Vagina (tissue), 2 donors: ENCODE data around the gene PABPC5. TPM values are rescaled to one million over a fixed set of nuclear protein-coding genes. Genes with fewer than 3 reads are reported as not detected.
A peak's percentile ranks its signal among the peaks of the same experiment; 100 is the strongest.

ENCODE experiments used
- DNase-seq, 2 donors: peaks; one replicate each; pipeline ENCODE4 v3.0.0-alpha.2; 2017; ENCODE audit errors: extremely low spot score in 2 of 2
- H3K27ac ChIP-seq: fragments of 200-600 bp; sonication (generic); one replicate; pipeline ENCODE4 v1.5.1; 2019
- H3K27me3 ChIP-seq: fragments of 200-600 bp; sonication (generic); one replicate; pipeline ENCODE4 v1.5.1; 2019
- H3K36me3 ChIP-seq, 2 donors: fragments of 200-600 bp; sonication (generic); one replicate each; pipeline ENCODE4 v1.5.1; 2017 to 2019
- H3K4me1 ChIP-seq: fragments of 200-600 bp; sonication (generic); one replicate; pipeline ENCODE4 v1.5.1; 2019
- H3K4me3 ChIP-seq, 2 donors: fragments of 200-600 bp; sonication (generic); 1 replicate in 1 of 2; 2 replicates in 1 of 2; pipeline ENCODE4 v1.5.1; 2016 to 2019
- H3K9me3 ChIP-seq: fragments of 200-600 bp; sonication (generic); one replicate; pipeline ENCODE4 v1.5.1; 2019
- POLR2A ChIP-seq, 2 donors: fragments of 450-650 bp; IDR thresholded peaks; one replicate each; pipeline ENCODE4 v1.6.1; 2017; ENCODE audit warnings: antibody characterized with exemption in 2 of 2, mild to moderate bottlenecking in 2 of 2, moderate library complexity in 2 of 2
- POLR2AphosphoS5 ChIP-seq, 2 donors: sonication (generic); formaldehyde crosslinking; IDR thresholded peaks; one replicate each; pipeline ENCODE4 v1.9.0; 2017; ENCODE audit warnings: antibody characterized with exemption in 2 of 2, mild to moderate bottlenecking in 2 of 2, low read depth in 1 of 2; ENCODE audit not compliant: insufficient read depth in 1 of 2
- intact Hi-C: fragments of 100-400 bp; cut with DNase I; formaldehyde crosslinking; loops from one replicate; pipeline ENCODE4 v1.15.1; 2023
- small RNA-seq: library from RNA; depleted of rRNA; stranded (forward); fragments of <200 nt; gene quantifications from one replicate; pipeline ENCODE3, GENCODE V24; 2016
- total RNA-seq: library from RNA; depleted of rRNA; stranded (reverse); fragments of >200 nt; gene quantifications from one replicate; pipeline ENCODE4 v1.2.3, GENCODE V29; 2016
- TF ChIP-seq, protein P1 (sequence below), 3 experiments: fragments of 450-650 bp in 2 of 3; fragments of 200-600 bp in 1 of 3; sonication (generic) in 1 of 3; IDR thresholded peaks; one replicate each; pipeline ENCODE4 v1.5.1; 2017 to 2019; ENCODE audit warnings: antibody characterized with exemption in 3 of 3, mild to moderate bottlenecking in 2 of 3, moderate library complexity in 2 of 3

PABPC5 gene
- 0.98 TPM for total RNA-seq

GRCh38 chrX:91434351-91435168 lies at the start of gene PABPC5:
Gene PABPC5 (plus strand): TSS chrX:91434839. CDS start chrX:91435578, 739 bp downstream.
- no peak for DNase-seq
- no peaks in the 10 kb centered on the region for H3K9me3 ChIP-seq
- H3K36me3 ChIP-seq = no peaks in the 10 kb centered on the region
- H3K27me3 ChIP-seq = no peaks in the 10 kb centered on the region
- TF ChIP-seq POLR2AphosphoS5 (IDR thresholded peaks at IDR 0.05; ENCODE audit: insufficient read depth in 1 of 2, low read depth in 1 of 2) = peak in 1 of 2 donors; percentile 87
- peak in 1 of 2 donors; percentile 48 for TF ChIP-seq POLR2A (IDR thresholded peaks at IDR 0.05)
- TF ChIP-seq, protein P1, sequence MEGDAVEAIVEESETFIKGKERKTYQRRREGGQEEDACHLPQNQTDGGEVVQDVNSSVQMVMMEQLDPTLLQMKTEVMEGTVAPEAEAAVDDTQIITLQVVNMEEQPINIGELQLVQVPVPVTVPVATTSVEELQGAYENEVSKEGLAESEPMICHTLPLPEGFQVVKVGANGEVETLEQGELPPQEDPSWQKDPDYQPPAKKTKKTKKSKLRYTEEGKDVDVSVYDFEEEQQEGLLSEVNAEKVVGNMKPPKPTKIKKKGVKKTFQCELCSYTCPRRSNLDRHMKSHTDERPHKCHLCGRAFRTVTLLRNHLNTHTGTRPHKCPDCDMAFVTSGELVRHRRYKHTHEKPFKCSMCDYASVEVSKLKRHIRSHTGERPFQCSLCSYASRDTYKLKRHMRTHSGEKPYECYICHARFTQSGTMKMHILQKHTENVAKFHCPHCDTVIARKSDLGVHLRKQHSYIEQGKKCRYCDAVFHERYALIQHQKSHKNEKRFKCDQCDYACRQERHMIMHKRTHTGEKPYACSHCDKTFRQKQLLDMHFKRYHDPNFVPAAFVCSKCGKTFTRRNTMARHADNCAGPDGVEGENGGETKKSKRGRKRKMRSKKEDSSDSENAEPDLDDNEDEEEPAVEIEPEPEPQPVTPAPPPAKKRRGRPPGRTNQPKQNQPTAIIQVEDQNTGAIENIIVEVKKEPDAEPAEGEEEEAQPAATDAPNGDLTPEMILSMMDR (IDR thresholded peaks at IDR 0.05) = peak in 1 of 3 experiments; percentile 10
- intact Hi-C loops = no loop called here
- no peaks in the 10 kb centered on the region for H3K4me1 ChIP-seq
- peak within 1 kb of the TSS; percentile 43 to 51 for H3K4me3 ChIP-seq
- peak within 1 kb of the TSS; percentile 64 for H3K27ac ChIP-seq

- TF ChIP-seq POLR2A (IDR thresholded peaks at IDR 0.05) (no peak), POLR2AphosphoS5 (IDR thresholded peaks at IDR 0.05; ENCODE audit: insufficient read depth in 1 of 2, low read depth in 1 of 2) (no peak)
- TF ChIP-seq, protein P1 (IDR thresholded peaks at IDR 0.05) = no peak
- Histone ChIP-seq H3K27ac (no peak overlapping the region), H3K9me3 (no peaks in the 10 kb centered on the region), H3K36me3 (no peaks in the 10 kb centered on the region), H3K4me1 (no peaks in the 10 kb centered on the region), H3K27me3 (no peaks in the 10 kb centered on the region), H3K4me3 (no peak overlapping the region)
- intact Hi-C loops = no loop called here
- DNase-seq = no peak
Observed at GRCh38 chrX:91389026-91389425, 45.6 kb upstream of the PABPC5 start.

DNA sequence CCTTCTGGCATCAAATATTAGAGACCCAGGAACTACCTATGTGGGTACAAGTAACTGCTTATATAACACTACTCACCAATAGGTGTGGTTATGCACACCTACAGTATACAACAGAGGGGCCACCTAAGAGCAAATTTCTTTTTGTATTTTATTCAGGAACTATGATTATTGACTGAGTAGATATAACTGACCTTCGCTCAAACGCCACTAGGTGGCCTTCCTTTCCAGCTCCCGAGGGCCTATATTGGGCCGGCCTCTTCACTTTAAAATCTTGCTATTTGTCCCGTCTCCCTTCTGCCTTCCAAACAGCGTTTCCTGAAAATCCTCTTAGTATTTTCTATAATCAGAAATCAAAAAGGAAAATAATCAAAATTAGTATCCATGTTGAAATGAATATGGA lies 19.9 kb upstream of the PABPC5 start:
- Histone ChIP-seq H3K36me3 (no peaks in the 10 kb centered on the region), H3K4me3 (no peak overlapping the region), H3K4me1 (no peaks in the 10 kb centered on the region), H3K27ac (no peak overlapping the region), H3K27me3 (no peaks in the 10 kb centered on the region), H3K9me3 (no peaks in the 10 kb centered on the region)
- TF ChIP-seq POLR2A (IDR thresholded peaks at IDR 0.05) (no peak), POLR2AphosphoS5 (IDR thresholded peaks at IDR 0.05; ENCODE audit: insufficient read depth in 1 of 2, low read depth in 1 of 2) (no peak)
- TF ChIP-seq, protein P1 (IDR thresholded peaks at IDR 0.05) = no peak
- no peak for DNase-seq
- intact Hi-C loops = no loop called here

DNA sequence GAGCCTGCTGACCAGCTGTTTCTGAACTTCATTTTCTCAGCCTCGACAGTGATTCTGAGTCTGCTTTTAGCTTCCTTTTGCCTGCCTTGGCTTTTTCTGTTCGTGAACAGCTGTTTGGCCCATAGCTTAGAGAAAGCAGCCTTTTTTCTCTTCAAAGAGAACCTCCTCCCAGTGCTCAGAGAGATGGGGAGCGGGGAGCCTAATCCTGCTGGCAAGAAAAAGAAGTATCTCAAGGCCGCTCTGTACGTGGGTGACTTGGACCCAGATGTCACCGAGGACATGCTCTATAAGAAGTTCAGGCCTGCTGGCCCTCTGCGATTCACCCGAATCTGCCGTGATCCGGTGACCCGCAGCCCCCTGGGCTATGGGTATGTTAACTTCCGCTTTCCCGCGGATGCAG lies 756 bp downstream of the PABPC5 start:
- Histone ChIP-seq H3K9me3 (no peaks in the 10 kb centered on the region), H3K4me3 (peak overlapping the region; percentile 43 to 51), H3K4me1 (no peaks in the 10 kb centered on the region), H3K27me3 (no peaks in the 10 kb centered on the region), H3K27ac (peak overlapping the region; percentile 64), H3K36me3 (no peaks in the 10 kb centered on the region)
- no peak for DNase-seq
- intact Hi-C loops = no loop called here
- TF ChIP-seq POLR2AphosphoS5 (IDR thresholded peaks at IDR 0.05; ENCODE audit: insufficient read depth in 1 of 2, low read depth in 1 of 2) = no peak

Small RNAs within 50 kb of the gene (small RNA-seq; reads per million reads assigned to genes)
- gene AL662874.1 = not detected
